Endothelial cell of umbilical vein (primary cell): ENCODE data around the gene SLC22A7. TPM values are rescaled to one million over a fixed set of nuclear protein-coding genes. Genes with fewer than 3 reads are reported as not detected.

Experiments used
- BruUV-seq: library from RNA; stranded (reverse); fragments of 400-500 nt; replicated peaks from 2 replicates; lab custom pipeline; 2021; lab: Mats Ljungman, UMichigan
- CTCF ChIA-PET: fragments of 300-600, 350-600 bp; sonication (Branson Sonifier 250); formaldehyde crosslinking; loops from one replicate; lab custom pipeline; 2021; ENCODE audit warnings: antibody characterized with exemption, inconsistent platforms; lab: Charles Lee
- POLR2A ChIA-PET: fragments of 300-600, 350-600 bp; sonication (Branson Sonifier 250); formaldehyde crosslinking; loops from one replicate; lab custom pipeline; 2021; ENCODE audit warnings: antibody characterized with exemption, inconsistent platforms; lab: Charles Lee
- DNase-seq: peaks from one replicate; pipeline ENCODE4 v3.0.0-alpha.2; 2011; ENCODE audit warnings: low read depth, low spot score
- FAIRE-seq: peaks from 2 replicates; lab custom pipeline; 2011; peaks lifted over from hg19 to GRCh38; lab: Jason Lieb, UNC
- H2AFZ ChIP-seq: 2 replicates; pipeline ENCODE4 v1.6.0; 2012; ENCODE audit warnings: low read depth, low read length, control low read depth, inconsistent platforms
- H3K27ac ChIP-seq: 2 replicates; pipeline ENCODE4 v1.5.1; 2011; ENCODE audit warnings: low read depth, mild to moderate bottlenecking, control low read depth, low read length, moderate library complexity; ENCODE audit not compliant: insufficient read depth
- H3K27me3 ChIP-seq, 2 experiments: 2 replicates each; pipeline versions ENCODE4 v1.6.0 to v1.6.1; 2011; ENCODE audit warnings: low read length in 2 of 2, mixed read lengths in 1 of 2; ENCODE audit not compliant: control insufficient read depth in 2 of 2, insufficient read depth in 2 of 2
- H3K36me3 ChIP-seq, 2 experiments: 2 replicates in 1 of 2; 3 replicates in 1 of 2; pipeline ENCODE4 v1.5.1; 2011; ENCODE audit warnings: low read length in 2 of 2, mild to moderate bottlenecking in 1 of 2, moderate library complexity in 1 of 2; ENCODE audit not compliant: control insufficient read depth in 2 of 2, insufficient read depth in 2 of 2; ENCODE audit errors: extremely low read depth in 1 of 2
- H3K4me1 ChIP-seq: 3 replicates; pipeline ENCODE4 v1.5.1; 2011; ENCODE audit warnings: mild to moderate bottlenecking, low read length; ENCODE audit not compliant: control insufficient read depth, insufficient read depth; ENCODE audit errors: extremely low read depth
- H3K4me2 ChIP-seq: 2 replicates; pipeline ENCODE4 v1.6.1; 2011; ENCODE audit warnings: low read length, control low read depth, mixed read lengths; ENCODE audit not compliant: insufficient read depth
- H3K4me3 ChIP-seq, 3 experiments: fragments of 200-600 bp in 1 of 3; sonication (generic), shearing (Covaris generic) in 1 of 3; replicated peaks in 1 of 3; 2 replicates each; pipeline ENCODE4 v1.5.1; 2011 to 2016; ENCODE audit warnings: control low read depth in 3 of 3, low read length in 3 of 3, mild to moderate bottlenecking in 2 of 3, inconsistent platforms in 1 of 3, low read depth in 1 of 3, moderate library complexity in 1 of 3; ENCODE audit not compliant: insufficient read depth in 1 of 3
- H3K79me2 ChIP-seq: 2 replicates; pipeline ENCODE4 v1.6.0; 2012; ENCODE audit warnings: low read length, inconsistent platforms; ENCODE audit not compliant: control insufficient read depth, insufficient read depth
- H3K9ac ChIP-seq: replicated peaks from 2 replicates; pipeline ENCODE3; 2011; ENCODE audit warnings: low read length, control low read depth; ENCODE audit not compliant: insufficient read depth; ENCODE audit errors: extremely low read depth
- H3K9me1 ChIP-seq: replicated peaks from 3 replicates; pipeline ENCODE4 v1.6.0; 2011; ENCODE audit warnings: mild to moderate bottlenecking, low read length; ENCODE audit not compliant: control insufficient read depth, insufficient read depth; ENCODE audit errors: extremely low read depth
- H3K9me3 ChIP-seq: replicated peaks from 2 replicates; pipeline ENCODE4 v1.5.1; 2012; ENCODE audit warnings: low read length, inconsistent platforms; ENCODE audit not compliant: control insufficient read depth, insufficient read depth
- H4K20me1 ChIP-seq: replicated peaks from 2 replicates; pipeline ENCODE3; 2011; ENCODE audit warnings: mild to moderate bottlenecking, low read length; ENCODE audit not compliant: control insufficient read depth, insufficient read depth; ENCODE audit errors: extremely low read depth
- EZH2 ChIP-seq: IDR thresholded peaks from 2 replicates; pipeline ENCODE4 v1.6.1; 2012; ENCODE audit warnings: borderline replicate concordance, low read depth, mild to moderate bottlenecking, moderate library complexity, low read length, inconsistent platforms; ENCODE audit not compliant: severe bottlenecking
- FOS ChIP-seq: IDR thresholded peaks from 2 replicates; pipeline ENCODE4 v1.6.1; 2011; ENCODE audit warnings: mild to moderate bottlenecking, low read length, moderate library complexity, borderline replicate concordance; ENCODE audit not compliant: insufficient read depth
- GATA2 ChIP-seq: IDR thresholded peaks from 2 replicates; pipeline ENCODE4 v1.7.0; 2011; ENCODE audit warnings: low read depth, mild to moderate bottlenecking, moderate library complexity, mixed read lengths, low read length; ENCODE audit not compliant: insufficient read length, insufficient read depth
- JUN ChIP-seq: IDR thresholded peaks from 2 replicates; pipeline ENCODE4 v1.6.1; 2011; ENCODE audit warnings: borderline replicate concordance, low read depth; ENCODE audit not compliant: insufficient read length, insufficient read depth
- MAX ChIP-seq: IDR thresholded peaks from 2 replicates; pipeline ENCODE4 v1.6.1; 2011; ENCODE audit not compliant: insufficient read depth, insufficient read length
- MYC ChIP-seq: IDR thresholded peaks from one replicate; pipeline ENCODE4 v1.6.1; 2011; ENCODE audit warnings: mild to moderate bottlenecking, low read depth, low read length
- POLR2A ChIP-seq: IDR thresholded peaks from 2 replicates; pipeline ENCODE4 v1.6.1; 2012; ENCODE audit warnings: low read depth, mild to moderate bottlenecking, control low read depth, low read length
- POLR2AphosphoS5 ChIP-seq: IDR thresholded peaks from 2 replicates; pipeline ENCODE4 v1.6.1; 2012; ENCODE audit warnings: low read depth, mild to moderate bottlenecking, control low read depth, low read length, moderate library complexity; ENCODE audit not compliant: insufficient read depth
- dilution Hi-C: fragments of 300-500 bp; cut with MboI; formaldehyde crosslinking; loops from one replicate; pipeline ENCODE4 v1.15.0; 2019; ENCODE audit warnings: low sequenced_read_pairs; ENCODE audit not compliant: extremely low pct_ligation_motif_present
- intact Hi-C: fragments of 100-400 bp; cut with micrococcal nuclease; formaldehyde crosslinking; loops from one replicate; pipeline ENCODE4 v1.10.0; 2022
- polyA plus RNA-seq, 4 experiments: library from polyadenylated mRNA; depleted of rRNA in 3 of 4; stranded (reverse) in 3 of 4; unstranded in 1 of 4; fragments of >200 nt; gene quantifications; 2 replicates each; pipeline versions ENCODE4 v1.2.1 to v1.2.3, GENCODE V29; 2011 to 2012; ENCODE audit warnings: missing spikeins in 1 of 4
- total RNA-seq: library from RNA; stranded (reverse); gene quantifications from 2 replicates; pipeline ENCODE4 v1.2.3, GENCODE V29; 2021
- TF ChIP-seq, protein P1 (sequence below), 2 donors: IDR thresholded peaks; 1 replicate in 1 of 2; 2 replicates in 1 of 2; pipeline ENCODE4 v1.5.1; 2011; ENCODE audit warnings: low read length in 2 of 2, mild to moderate bottlenecking in 2 of 2, moderate library complexity in 2 of 2, control low read depth in 1 of 2, inconsistent platforms in 1 of 2, low read depth in 1 of 2; ENCODE audit not compliant: insufficient read depth in 1 of 2; ENCODE audit errors: extremely low read depth in 1 of 2

SLC22A7 gene
- total and polyA plus RNA-seq, 2 donors (not counting 3 experiments of a cell fraction or from before 2014, with no cell fraction given) = not detected

DNA sequence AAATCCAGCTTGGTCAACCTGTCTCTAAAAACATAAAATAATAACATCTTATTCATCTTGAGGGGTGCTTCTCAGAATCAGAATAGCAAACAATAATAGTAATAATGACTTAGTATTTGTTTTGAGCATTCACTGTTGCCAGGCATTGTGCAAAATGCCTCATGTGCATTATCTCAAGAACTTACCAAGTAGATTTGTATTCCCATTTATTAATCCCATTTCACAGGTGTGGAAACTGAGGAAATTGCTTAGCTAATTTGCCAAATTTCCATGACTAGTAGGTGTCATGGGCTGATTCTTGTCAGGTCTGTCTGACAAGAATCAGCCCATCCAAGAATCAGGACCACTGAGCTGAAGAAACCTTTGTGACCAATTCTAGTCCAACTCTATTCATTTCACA, 49.3 kb upstream of the SLC22A7 start:
- dilution Hi-C loops (no loop called here), intact Hi-C loops (loop anchor here (5.0 kb wide), 1 partner anchor 76 kb away; the partner anchor contains the start of gene SRF)
- no TSS peak for BruUV-seq
- H3K79me2 ChIP-seq = no peaks in the 10 kb centered on the region
- TF ChIP-seq GATA2 (no peak), EZH2 (no peak), JUN (no peak), POLR2A (no peak), POLR2AphosphoS5 (no peak), MYC (no peak), MAX (no peak), FOS (no peak)
- TF ChIP-seq, protein P1, sequence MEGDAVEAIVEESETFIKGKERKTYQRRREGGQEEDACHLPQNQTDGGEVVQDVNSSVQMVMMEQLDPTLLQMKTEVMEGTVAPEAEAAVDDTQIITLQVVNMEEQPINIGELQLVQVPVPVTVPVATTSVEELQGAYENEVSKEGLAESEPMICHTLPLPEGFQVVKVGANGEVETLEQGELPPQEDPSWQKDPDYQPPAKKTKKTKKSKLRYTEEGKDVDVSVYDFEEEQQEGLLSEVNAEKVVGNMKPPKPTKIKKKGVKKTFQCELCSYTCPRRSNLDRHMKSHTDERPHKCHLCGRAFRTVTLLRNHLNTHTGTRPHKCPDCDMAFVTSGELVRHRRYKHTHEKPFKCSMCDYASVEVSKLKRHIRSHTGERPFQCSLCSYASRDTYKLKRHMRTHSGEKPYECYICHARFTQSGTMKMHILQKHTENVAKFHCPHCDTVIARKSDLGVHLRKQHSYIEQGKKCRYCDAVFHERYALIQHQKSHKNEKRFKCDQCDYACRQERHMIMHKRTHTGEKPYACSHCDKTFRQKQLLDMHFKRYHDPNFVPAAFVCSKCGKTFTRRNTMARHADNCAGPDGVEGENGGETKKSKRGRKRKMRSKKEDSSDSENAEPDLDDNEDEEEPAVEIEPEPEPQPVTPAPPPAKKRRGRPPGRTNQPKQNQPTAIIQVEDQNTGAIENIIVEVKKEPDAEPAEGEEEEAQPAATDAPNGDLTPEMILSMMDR (IDR thresholded peaks at IDR 0.05; ENCODE audit: extremely low read depth in 1 of 2, insufficient read depth in 1 of 2, low read depth in 1 of 2, low read length in 2 of 2) = no peak
- H3K27me3 ChIP-seq = peaks cover 22 to 40% of the 10 kb centered on the region in 2 experiments
- no peak for FAIRE-seq
- no peaks in the 10 kb centered on the region for H3K9me3 ChIP-seq
- no peak overlapping the region for H3K4me3 ChIP-seq
- H4K20me1 ChIP-seq = no peaks in the 10 kb centered on the region
- no peaks in the 10 kb centered on the region for H3K9me1 ChIP-seq
- no peaks in the 10 kb centered on the region for H3K36me3 ChIP-seq
- H3K9ac ChIP-seq = no peak overlapping the region
- no peak for DNase-seq
- H3K4me2 ChIP-seq = no peak overlapping the region
- H3K27ac ChIP-seq = no peak overlapping the region
- ChIA-PET POLR2A (no interaction called here), CTCF (interaction anchor here (1.5 to 4.0 kb wide), 2 partner anchors 19 to 86 kb away, joined by 3 to 26 read pairs; partner anchors contain the start of gene DNPH1)
- H2AFZ ChIP-seq = no peak overlapping the region
- H3K4me1 ChIP-seq = peaks cover 4% of the 10 kb centered on the region
